ENCODE results near the gene GALNT16.

GALNT16 gene

GRCh38 chr14:69226736-69227135 lies 33.2 kb upstream of the GALNT16 start:
- TF ChIP-seq POLR2AphosphoS5 (IDR thresholded peaks at IDR 0.05; ENCODE audit: low read depth, low read length) (no peak), SIN3A (IDR thresholded peaks at IDR 0.05; ENCODE audit: borderline replicate concordance, insufficient read depth, low read length) (no peak), TAF1 (IDR thresholded peaks at IDR 0.05; ENCODE audit: borderline replicate concordance, insufficient read depth, low read length) (no peak), FOXP2 (optimal IDR thresholded peaks at IDR 0.05; ENCODE audit: borderline replicate concordance, extremely low read depth, extremely low read length, insufficient read depth) (no peak), REST (IDR thresholded peaks at IDR 0.05; ENCODE audit: insufficient read depth in 1 of 2, low read depth in 2 of 2, low read length in 2 of 2) (no peak)

GRCh38 chr14:69231486-69231885 lies 28.5 kb upstream of the GALNT16 start:
- TF ChIP-seq SIN3A (IDR thresholded peaks at IDR 0.05; ENCODE audit: borderline replicate concordance, insufficient read depth, low read length) (no peak), POLR2AphosphoS5 (IDR thresholded peaks at IDR 0.05; ENCODE audit: low read depth, low read length) (no peak), FOXP2 (optimal IDR thresholded peaks at IDR 0.05; ENCODE audit: borderline replicate concordance, extremely low read depth, extremely low read length, insufficient read depth) (no peak), REST (IDR thresholded peaks at IDR 0.05; ENCODE audit: insufficient read depth in 1 of 2, low read depth in 2 of 2, low read length in 2 of 2) (no peak), TAF1 (IDR thresholded peaks at IDR 0.05; ENCODE audit: borderline replicate concordance, insufficient read depth, low read length) (no peak)

- TF ChIP-seq SIN3A (IDR thresholded peaks at IDR 0.05; ENCODE audit: borderline replicate concordance, insufficient read depth, low read length) (no peak), FOXP2 (optimal IDR thresholded peaks at IDR 0.05; ENCODE audit: borderline replicate concordance, extremely low read depth, extremely low read length, insufficient read depth) (no peak), POLR2AphosphoS5 (IDR thresholded peaks at IDR 0.05; ENCODE audit: low read depth, low read length) (no peak), TAF1 (IDR thresholded peaks at IDR 0.05; ENCODE audit: borderline replicate concordance, insufficient read depth, low read length) (no peak), REST (IDR thresholded peaks at IDR 0.05; ENCODE audit: insufficient read depth in 1 of 2, low read depth in 2 of 2, low read length in 2 of 2) (no peak)
These were observed 27.6 kb upstream of the GALNT16 start for GRCh38 chr14:69232388-69232787.

DNA sequence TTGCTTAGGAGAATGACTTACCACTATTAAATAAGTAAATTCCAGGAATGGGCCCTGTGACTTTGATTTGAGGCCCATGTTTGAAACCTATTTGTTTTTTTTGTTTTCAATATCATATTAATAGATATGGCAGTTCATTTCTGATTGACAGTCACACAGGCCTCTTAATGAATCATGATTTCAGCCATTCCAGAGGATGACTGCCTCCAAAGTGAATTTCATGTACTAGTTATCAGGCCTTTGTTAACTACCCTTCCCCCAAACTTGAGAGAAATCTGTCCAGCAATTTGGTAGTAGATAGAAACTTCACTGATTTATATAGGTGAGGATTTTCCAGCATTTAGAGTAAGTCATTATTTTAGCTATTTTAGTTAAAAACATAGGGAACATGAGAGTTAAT lies 25.9 kb upstream of the GALNT16 start:
- TF ChIP-seq SIN3A (IDR thresholded peaks at IDR 0.05; ENCODE audit: borderline replicate concordance, insufficient read depth, low read length) (no peak), POLR2AphosphoS5 (IDR thresholded peaks at IDR 0.05; ENCODE audit: low read depth, low read length) (no peak), REST (IDR thresholded peaks at IDR 0.05; ENCODE audit: insufficient read depth in 1 of 2, low read depth in 2 of 2, low read length in 2 of 2) (no peak), TAF1 (IDR thresholded peaks at IDR 0.05; ENCODE audit: borderline replicate concordance, insufficient read depth, low read length) (no peak), FOXP2 (optimal IDR thresholded peaks at IDR 0.05; ENCODE audit: borderline replicate concordance, extremely low read depth, extremely low read length, insufficient read depth) (no peak)

GRCh38 chr14:69235708-69236107 lies 24.2 kb upstream of the GALNT16 start:
- TF ChIP-seq REST (IDR thresholded peaks at IDR 0.05; ENCODE audit: insufficient read depth in 1 of 2, low read depth in 2 of 2, low read length in 2 of 2) (no peak), POLR2AphosphoS5 (IDR thresholded peaks at IDR 0.05; ENCODE audit: low read depth, low read length) (no peak), FOXP2 (optimal IDR thresholded peaks at IDR 0.05; ENCODE audit: borderline replicate concordance, extremely low read depth, extremely low read length, insufficient read depth) (no peak), TAF1 (IDR thresholded peaks at IDR 0.05; ENCODE audit: borderline replicate concordance, insufficient read depth, low read length) (no peak), SIN3A (IDR thresholded peaks at IDR 0.05; ENCODE audit: borderline replicate concordance, insufficient read depth, low read length) (no peak)

Data from PFSK-1 (cell line).